Panc1 (cell line): Measurements from ENCODE around the gene SAV1. TPM values are rescaled to one million over a fixed set of nuclear protein-coding genes. Genes with fewer than 3 reads are reported as not detected.

ENCODE experiments used
- ATAC-seq: fragments of 200-7000 bp; cut with Tn5 transposase; 2 replicates; pipeline ENCODE4 v1.9.1; 2020; ENCODE audit warnings: mild to moderate bottlenecking, moderate library complexity
- BruUV-seq: library from RNA; stranded (reverse); fragments of 400-500 nt; replicated peaks from 2 replicates; lab custom pipeline; 2021; lab: Mats Ljungman, UMichigan
- CTCF ChIA-PET: fragments of 300-600 bp; sonication (Branson Sonifier 250); formaldehyde crosslinking; loops from one replicate; lab custom pipeline; 2022; ENCODE audit warnings: antibody characterized with exemption; lab: Charles Lee
- POLR2A ChIA-PET: fragments of 300-600 bp; sonication (Branson Sonifier 250); formaldehyde crosslinking; loops from one replicate; lab custom pipeline; 2022; ENCODE audit warnings: antibody characterized with exemption; lab: Charles Lee
- DNase-seq: peaks from one replicate; pipeline ENCODE4 v3.0.0-alpha.2; 2010; ENCODE audit warnings: low read depth, low spot score
- H3K27ac ChIP-seq: 2 replicates; pipeline ENCODE4 v1.5.1; 2011; ENCODE audit warnings: mild to moderate bottlenecking, low read length, inconsistent platforms
- H3K27me3 ChIP-seq: fragments of 200-500 bp; sonication (Bioruptor generic); 2 replicates; pipeline ENCODE4 v1.6.0; 2014; ENCODE audit warnings: low read length, inconsistent platforms; ENCODE audit not compliant: control insufficient read depth, insufficient read depth
- H3K36me3 ChIP-seq: fragments of 200-500 bp; sonication (Bioruptor generic); 2 replicates; pipeline ENCODE4 v1.5.1; 2014; ENCODE audit warnings: inconsistent platforms, mild to moderate bottlenecking, low read length, moderate library complexity; ENCODE audit not compliant: control insufficient read depth, insufficient read depth
- H3K4me1 ChIP-seq: 2 replicates; pipeline ENCODE4 v1.5.1; 2011; ENCODE audit warnings: inconsistent platforms, mild to moderate bottlenecking, low read length, moderate library complexity; ENCODE audit not compliant: control insufficient read depth, insufficient read depth
- H3K4me3 ChIP-seq, 2 experiments: 2 replicates each; pipeline ENCODE4 v1.5.1; 2011 to 2012; ENCODE audit warnings: low read depth in 2 of 2, low read length in 2 of 2, mild to moderate bottlenecking in 2 of 2, inconsistent platforms in 1 of 2, moderate library complexity in 1 of 2
- H3K9me3 ChIP-seq: fragments of 200-500 bp; sonication (Bioruptor generic); 2 replicates; pipeline ENCODE4 v1.5.1; 2014; ENCODE audit warnings: low read depth, mild to moderate bottlenecking, inconsistent platforms, low read length, moderate library complexity; ENCODE audit not compliant: control insufficient read depth, insufficient read depth
- CTCF ChIP-seq: fragments of 450-650 bp; IDR thresholded peaks from 2 replicates; pipeline ENCODE4 v1.5.1; 2017; ENCODE audit warnings: mild to moderate bottlenecking
- POLR2AphosphoS5 ChIP-seq: IDR thresholded peaks from 2 replicates; pipeline ENCODE4 v1.6.1; 2012; ENCODE audit warnings: mild to moderate bottlenecking, low read depth, low read length, moderate library complexity
- SIN3A ChIP-seq: IDR thresholded peaks from 2 replicates; pipeline ENCODE4 v1.6.1; 2012; ENCODE audit warnings: low read depth, mild to moderate bottlenecking, low read length, moderate library complexity, borderline replicate concordance; ENCODE audit not compliant: insufficient read depth
- TCF7L2 ChIP-seq: IDR thresholded peaks from 2 replicates; pipeline ENCODE4 v1.6.1; 2011; ENCODE audit warnings: mild to moderate bottlenecking, low read depth, low read length, inconsistent platforms
- in situ Hi-C: cut with HindIII; loops from 2 replicates; pipeline ENCODE4 v1.10.0; 2016; ENCODE audit warnings: low sequenced_read_pairs, low pct_unique_long_range_greater_than_20kb
- intact Hi-C: fragments of 100-400 bp; cut with micrococcal nuclease; formaldehyde crosslinking; loops from one replicate; pipeline ENCODE4 v1.10.0; 2022; ENCODE audit not compliant: unreplicated experiment
- total RNA-seq: library from RNA; stranded (reverse); gene quantifications from one replicate; pipeline ENCODE4 v1.2.1, GENCODE V29; 2021; ENCODE audit not compliant: unreplicated experiment
- TF ChIP-seq, protein P1 (sequence below), 2 experiments: IDR thresholded peaks; 2 replicates each; pipeline ENCODE4 v1.6.1; 2011 to 2012; ENCODE audit warnings: low read depth in 2 of 2, control low read depth in 1 of 2, low read length in 1 of 2, mild to moderate bottlenecking in 1 of 2, moderate library complexity in 1 of 2; ENCODE audit not compliant: insufficient read depth in 1 of 2

The SAV1 gene
- total RNA-seq, 1 experiment from 2014 or later = 13.2 TPM

DNA sequence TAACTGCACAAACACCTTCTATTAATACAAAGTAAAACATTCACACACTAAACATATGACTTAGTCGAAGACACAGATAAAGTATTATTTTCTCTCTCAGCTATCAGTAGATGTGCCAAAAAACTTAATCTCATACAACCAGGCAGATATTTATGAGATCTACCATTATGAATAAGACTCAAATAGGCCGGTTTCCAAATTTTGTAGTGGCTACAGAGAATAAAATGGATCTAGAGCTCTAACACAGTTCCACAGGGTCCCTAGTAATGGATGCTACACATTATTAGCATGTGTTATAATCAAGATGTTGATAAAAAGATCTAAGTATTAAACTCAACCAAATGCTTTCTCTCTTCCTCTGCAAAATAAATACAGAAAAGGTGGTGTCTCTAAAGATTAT, 10.4 kb downstream of the SAV1 start:
- POLR2A ChIA-PET = no interaction called here
- BruUV-seq = no TSS peak
- Histone ChIP-seq H3K27me3 (no peaks in the 10 kb centered on the region), H3K4me3 (no peak overlapping the region), H3K27ac (no peak overlapping the region), H3K9me3 (no peaks in the 10 kb centered on the region), H3K4me1 (peaks cover 4% of the 10 kb centered on the region; the same call in 1 of the 2 replicates), H3K36me3 (no peaks in the 10 kb centered on the region)
- ATAC-seq (no peak), DNase-seq (no peak)
- TF ChIP-seq TCF7L2 (no peak), CTCF (no peak), SIN3A (no peak), POLR2AphosphoS5 (no peak)
- TF ChIP-seq, protein P1, sequence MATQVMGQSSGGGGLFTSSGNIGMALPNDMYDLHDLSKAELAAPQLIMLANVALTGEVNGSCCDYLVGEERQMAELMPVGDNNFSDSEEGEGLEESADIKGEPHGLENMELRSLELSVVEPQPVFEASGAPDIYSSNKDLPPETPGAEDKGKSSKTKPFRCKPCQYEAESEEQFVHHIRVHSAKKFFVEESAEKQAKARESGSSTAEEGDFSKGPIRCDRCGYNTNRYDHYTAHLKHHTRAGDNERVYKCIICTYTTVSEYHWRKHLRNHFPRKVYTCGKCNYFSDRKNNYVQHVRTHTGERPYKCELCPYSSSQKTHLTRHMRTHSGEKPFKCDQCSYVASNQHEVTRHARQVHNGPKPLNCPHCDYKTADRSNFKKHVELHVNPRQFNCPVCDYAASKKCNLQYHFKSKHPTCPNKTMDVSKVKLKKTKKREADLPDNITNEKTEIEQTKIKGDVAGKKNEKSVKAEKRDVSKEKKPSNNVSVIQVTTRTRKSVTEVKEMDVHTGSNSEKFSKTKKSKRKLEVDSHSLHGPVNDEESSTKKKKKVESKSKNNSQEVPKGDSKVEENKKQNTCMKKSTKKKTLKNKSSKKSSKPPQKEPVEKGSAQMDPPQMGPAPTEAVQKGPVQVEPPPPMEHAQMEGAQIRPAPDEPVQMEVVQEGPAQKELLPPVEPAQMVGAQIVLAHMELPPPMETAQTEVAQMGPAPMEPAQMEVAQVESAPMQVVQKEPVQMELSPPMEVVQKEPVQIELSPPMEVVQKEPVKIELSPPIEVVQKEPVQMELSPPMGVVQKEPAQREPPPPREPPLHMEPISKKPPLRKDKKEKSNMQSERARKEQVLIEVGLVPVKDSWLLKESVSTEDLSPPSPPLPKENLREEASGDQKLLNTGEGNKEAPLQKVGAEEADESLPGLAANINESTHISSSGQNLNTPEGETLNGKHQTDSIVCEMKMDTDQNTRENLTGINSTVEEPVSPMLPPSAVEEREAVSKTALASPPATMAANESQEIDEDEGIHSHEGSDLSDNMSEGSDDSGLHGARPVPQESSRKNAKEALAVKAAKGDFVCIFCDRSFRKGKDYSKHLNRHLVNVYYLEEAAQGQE (IDR thresholded peaks at IDR 0.05; ENCODE audit: insufficient read depth in 1 of 2, low read depth in 2 of 2, low read length in 1 of 2) = no peak
- in situ Hi-C loops (no loop called here), intact Hi-C loops (no loop called here)
- CTCF ChIA-PET = no interaction called here

DNA sequence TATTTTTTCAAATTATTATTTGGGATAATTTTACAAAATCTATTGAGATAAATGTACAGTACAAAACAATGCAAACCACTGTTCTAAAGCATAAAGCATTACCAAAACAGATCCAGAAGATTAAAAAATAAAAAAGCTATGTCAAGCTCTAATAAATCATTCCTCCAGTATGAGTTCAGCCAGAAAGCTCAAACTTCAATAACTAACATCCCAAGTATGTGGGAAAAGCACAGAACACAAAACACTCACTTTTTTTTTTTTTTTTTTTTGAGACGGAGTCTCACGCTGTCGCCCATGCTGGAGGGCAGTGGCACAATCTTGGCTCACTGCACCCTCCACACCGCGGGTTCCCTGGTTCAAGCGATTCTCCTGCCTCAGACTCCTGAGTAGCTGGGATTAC, 11.3 kb downstream of the SAV1 start:
- CTCF ChIA-PET = no interaction called here
- Histone ChIP-seq H3K9me3 (no peaks in the 10 kb centered on the region), H3K27me3 (no peaks in the 10 kb centered on the region), H3K4me1 (peaks cover 4% of the 10 kb centered on the region; the same call in 1 of the 2 replicates), H3K4me3 (no peak overlapping the region), H3K27ac (no peak overlapping the region), H3K36me3 (no peaks in the 10 kb centered on the region)
- TF ChIP-seq TCF7L2 (no peak), SIN3A (no peak), POLR2AphosphoS5 (no peak), CTCF (no peak)
- TF ChIP-seq, protein P1 (IDR thresholded peaks at IDR 0.05; ENCODE audit: insufficient read depth in 1 of 2, low read depth in 2 of 2, low read length in 1 of 2) = no peak
- intact Hi-C loops = no loop called here
- no TSS peak for BruUV-seq
- no peak for ATAC-seq
- in situ Hi-C loops = no loop called here
- POLR2A ChIA-PET = no interaction called here
- no peak for DNase-seq
